ENCODE measurements around the gene PDCD10. TPM values are rescaled to one million over a fixed set of nuclear protein-coding genes. Genes with fewer than 3 reads are reported as not detected.

PDCD10 gene
- total and polyA plus RNA-seq, 11 donors = 12.6 to 72.4 (median 41.1) TPM

DNA sequence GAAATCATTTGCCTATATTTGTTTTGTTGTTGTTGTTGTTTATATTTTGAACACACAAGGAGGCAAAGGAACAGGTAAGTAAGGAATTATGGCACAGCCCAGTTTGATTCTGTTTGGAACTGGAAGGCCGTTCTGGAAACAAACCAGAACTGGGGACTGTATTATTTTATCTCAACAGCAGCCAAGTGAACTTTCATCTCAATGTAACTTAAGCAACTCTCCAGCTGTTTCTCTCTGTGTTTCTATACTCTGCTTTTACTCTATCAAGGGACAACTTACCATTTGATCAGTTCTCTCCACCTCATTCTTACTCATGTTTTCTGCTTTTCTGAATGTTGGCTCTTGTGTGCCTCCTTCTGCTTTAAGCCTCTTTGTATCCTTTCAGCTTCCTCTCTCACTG lies 65.0 kb downstream of the PDCD10 start:
- Histone ChIP-seq H3K4me3 (no peak overlapping the region), H3K9me3 (peaks cover 0 to 23% (median 0%) of the 10 kb centered on the region in 12 donors), H3K27me3 (no peaks in the 10 kb centered on the region), H3K4me1 (no peaks in the 10 kb centered on the region), H3K27ac (no peak overlapping the region), H3K36me3 (peaks cover 0 to 15% (median 4%) of the 10 kb centered on the region in 9 donors)
- TF ChIP-seq, protein P1, sequence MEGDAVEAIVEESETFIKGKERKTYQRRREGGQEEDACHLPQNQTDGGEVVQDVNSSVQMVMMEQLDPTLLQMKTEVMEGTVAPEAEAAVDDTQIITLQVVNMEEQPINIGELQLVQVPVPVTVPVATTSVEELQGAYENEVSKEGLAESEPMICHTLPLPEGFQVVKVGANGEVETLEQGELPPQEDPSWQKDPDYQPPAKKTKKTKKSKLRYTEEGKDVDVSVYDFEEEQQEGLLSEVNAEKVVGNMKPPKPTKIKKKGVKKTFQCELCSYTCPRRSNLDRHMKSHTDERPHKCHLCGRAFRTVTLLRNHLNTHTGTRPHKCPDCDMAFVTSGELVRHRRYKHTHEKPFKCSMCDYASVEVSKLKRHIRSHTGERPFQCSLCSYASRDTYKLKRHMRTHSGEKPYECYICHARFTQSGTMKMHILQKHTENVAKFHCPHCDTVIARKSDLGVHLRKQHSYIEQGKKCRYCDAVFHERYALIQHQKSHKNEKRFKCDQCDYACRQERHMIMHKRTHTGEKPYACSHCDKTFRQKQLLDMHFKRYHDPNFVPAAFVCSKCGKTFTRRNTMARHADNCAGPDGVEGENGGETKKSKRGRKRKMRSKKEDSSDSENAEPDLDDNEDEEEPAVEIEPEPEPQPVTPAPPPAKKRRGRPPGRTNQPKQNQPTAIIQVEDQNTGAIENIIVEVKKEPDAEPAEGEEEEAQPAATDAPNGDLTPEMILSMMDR (IDR thresholded peaks at IDR 0.05) = no peak
- TF ChIP-seq POLR2A (IDR thresholded peaks at IDR 0.05) = no peak
- WGBS, 4 donors = 48 to 63% (median 60%) methylated on average over 1 of the region's 1 CpG
- ATAC-seq = peak in 1 of 4 donors; percentile 26
- intact Hi-C loops (cut with DNase I) = loop anchor here in 1 of 10 donors (5.0 kb wide), 1 partner anchor 277 kb away; no protein-coding TSS in a partner anchor
- no peak for DNase-seq

DNA sequence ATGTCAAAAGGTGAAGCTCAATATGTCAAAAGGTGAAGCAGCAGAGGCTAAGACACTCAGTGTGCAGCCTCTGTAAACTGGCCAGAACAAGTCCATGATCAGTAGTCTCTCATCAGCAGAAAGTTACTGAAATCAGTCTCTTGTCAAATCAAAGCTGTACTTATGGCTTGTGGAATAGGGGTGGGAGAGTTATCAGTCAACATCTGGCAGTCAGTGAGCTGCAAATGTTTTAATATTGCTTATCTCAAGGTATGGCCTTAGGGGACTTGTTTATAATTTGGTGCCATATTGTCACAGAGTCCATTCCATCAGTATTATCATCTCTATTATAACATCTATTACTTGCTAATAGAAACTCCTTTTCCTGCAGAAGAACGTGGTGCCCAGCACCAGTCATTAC lies 66.0 kb downstream of the PDCD10 start:
- intact Hi-C loops (cut with DNase I) = no loop called here
- WGBS, 4 donors = 76 to 93% (median 88%) methylated on average over 1 of the region's 1 CpG
- H3K27ac ChIP-seq = no peak overlapping the region
- peaks cover 0 to 22% (median 0%) of the 10 kb centered on the region in 12 donors for H3K9me3 ChIP-seq
- no peak overlapping the region for H3K4me3 ChIP-seq
- TF ChIP-seq POLR2A (IDR thresholded peaks at IDR 0.05) = no peak
- TF ChIP-seq, protein P1 (IDR thresholded peaks at IDR 0.05) = no peak
- H3K36me3 ChIP-seq = peaks cover 0 to 6% (median 0%) of the 10 kb centered on the region in 9 donors
- no peaks in the 10 kb centered on the region for H3K27me3 ChIP-seq
- DNase-seq (no peak), ATAC-seq (no peak)
- no peaks in the 10 kb centered on the region for H3K4me1 ChIP-seq

DNA sequence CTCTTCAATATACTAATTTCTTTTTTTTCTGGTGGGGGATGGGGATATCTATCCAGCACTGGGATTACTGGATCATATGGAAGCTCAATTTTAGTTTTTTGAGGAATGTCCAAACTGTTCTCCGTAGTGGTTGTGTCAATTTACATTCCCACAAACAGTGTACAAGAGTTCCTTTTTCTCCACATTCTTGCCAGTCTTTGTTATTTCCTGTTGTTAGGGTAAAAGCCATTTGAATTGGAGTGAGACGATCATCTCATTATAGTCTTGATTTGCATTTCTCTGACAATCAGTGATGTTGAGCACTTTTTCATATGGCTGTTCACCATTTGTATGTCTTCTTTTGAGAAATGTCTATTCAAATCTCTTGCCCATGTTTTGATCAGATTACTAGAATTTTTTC lies 68.1 kb downstream of the PDCD10 start:
- intact Hi-C loops (cut with DNase I) = no loop called here
- Histone ChIP-seq H3K4me1 (no peaks in the 10 kb centered on the region), H3K27ac (no peak overlapping the region), H3K9me3 (peaks cover 0 to 1% (median 0%) of the 10 kb centered on the region in 12 donors), H3K36me3 (no peaks in the 10 kb centered on the region), H3K27me3 (no peaks in the 10 kb centered on the region), H3K4me3 (no peak overlapping the region)
- no peak for DNase-seq
- no peak for TF ChIP-seq POLR2A (IDR thresholded peaks at IDR 0.05)
- TF ChIP-seq, protein P1 (IDR thresholded peaks at IDR 0.05) = no peak
- ATAC-seq = no peak
- WGBS, 4 donors = 77 to 90% (median 83%) methylated on average over 2 of the region's 2 CpGs

GRCh38 chr3:167662919-167663400 lies 71.7 kb downstream of the PDCD10 start:
- WGBS, 4 donors = 84 to 93% (median 91%) methylated on average over 5 of the region's 5 CpGs
- intact Hi-C loops (cut with DNase I) = no loop called here

More at GRCh38 chr3:167662919-167663400, 71.7 kb downstream of the PDCD10 start:
- H3K9me3 ChIP-seq = no peaks in the 10 kb centered on the region
- ATAC-seq (no peak), DNase-seq (no peak)
- no peaks in the 10 kb centered on the region for H3K36me3 ChIP-seq
- H3K4me3 ChIP-seq = no peak overlapping the region
- TF ChIP-seq, protein P1 (IDR thresholded peaks at IDR 0.05) = no peak
- no peak for TF ChIP-seq POLR2A (IDR thresholded peaks at IDR 0.05)
- H3K4me1 ChIP-seq = no peaks in the 10 kb centered on the region
- no peaks in the 10 kb centered on the region for H3K27me3 ChIP-seq
- no peak overlapping the region for H3K27ac ChIP-seq
